ENCODE results near the gene NFAM1. TPM values are rescaled to one million over a fixed set of nuclear protein-coding genes. Genes with fewer than 3 reads are reported as not detected.

Gene NFAM1
- total RNA-seq, 1 donor from 2014 or later, result not detected

GRCh38 chr22:42404266-42404665 lies 27.9 kb downstream of the NFAM1 start:
- peaks cover 29% of the 10 kb centered on the region for H3K27me3 Mint-ChIP-seq (ENCODE audit: low read depth)
- H3K9me3 Mint-ChIP-seq (ENCODE audit: low read depth), result no peaks in the 10 kb centered on the region
- no peak for DNase-seq (ENCODE audit: low spot score)
- no peaks in the 10 kb centered on the region for H3K4me1 Mint-ChIP-seq (ENCODE audit: low read depth)
- TF ChIP-seq CTCF (IDR thresholded peaks at IDR 0.05), result no peak
- H3K27ac Mint-ChIP-seq (ENCODE audit: unreplicated experiment), result no peak overlapping the region
- H3K4me3 Mint-ChIP-seq (ENCODE audit: unreplicated experiment), result no peak overlapping the region
- peaks cover 2% of the 10 kb centered on the region for H3K36me3 Mint-ChIP-seq (ENCODE audit: low read depth)

GRCh38 chr22:42401535-42402334 lies 30.5 kb downstream of the NFAM1 start:
- Mint-ChIP-seq H3K27me3 (ENCODE audit: low read depth) (peaks cover 27% of the 10 kb centered on the region), H3K4me1 (ENCODE audit: low read depth) (no peaks in the 10 kb centered on the region), H3K36me3 (ENCODE audit: low read depth) (peaks cover 2% of the 10 kb centered on the region), H3K27ac (ENCODE audit: unreplicated experiment) (no peak overlapping the region), H3K4me3 (ENCODE audit: unreplicated experiment) (no peak overlapping the region), H3K9me3 (ENCODE audit: low read depth) (no peaks in the 10 kb centered on the region)
- DNase-seq (ENCODE audit: low spot score), result no peak
- TF ChIP-seq CTCF (IDR thresholded peaks at IDR 0.05), result no peak

- H3K4me1 Mint-ChIP-seq (ENCODE audit: low read depth), result no peaks in the 10 kb centered on the region
- no peak overlapping the region for H3K27ac Mint-ChIP-seq (ENCODE audit: unreplicated experiment)
- H3K9me3 Mint-ChIP-seq (ENCODE audit: low read depth), result no peaks in the 10 kb centered on the region
- H3K27me3 Mint-ChIP-seq (ENCODE audit: low read depth), result peaks cover 22% of the 10 kb centered on the region
- TF ChIP-seq CTCF (IDR thresholded peaks at IDR 0.05), result no peak
- no peak overlapping the region for H3K4me3 Mint-ChIP-seq (ENCODE audit: unreplicated experiment)
- no peaks in the 10 kb centered on the region for H3K36me3 Mint-ChIP-seq (ENCODE audit: low read depth)
- no peak for DNase-seq (ENCODE audit: low spot score)
Observed at GRCh38 chr22:42400811-42401534, 31.2 kb downstream of the NFAM1 start.

- Mint-ChIP-seq H3K9me3 (ENCODE audit: low read depth) (no peaks in the 10 kb centered on the region), H3K27me3 (ENCODE audit: low read depth) (peaks cover 19% of the 10 kb centered on the region), H3K4me3 (ENCODE audit: unreplicated experiment) (no peak overlapping the region), H3K36me3 (ENCODE audit: low read depth) (no peaks in the 10 kb centered on the region), H3K4me1 (ENCODE audit: low read depth) (no peaks in the 10 kb centered on the region), H3K27ac (ENCODE audit: unreplicated experiment) (no peak overlapping the region)
- no peak for TF ChIP-seq CTCF (IDR thresholded peaks at IDR 0.05)
- no peak for DNase-seq (ENCODE audit: low spot score)
Observed at GRCh38 chr22:42399315-42400271, 32.6 kb downstream of the NFAM1 start.
